GM19239 (cell line): ENCODE measurements around the gene NDUFS2.

Experiments used
- DNase-seq: peaks from one replicate; pipeline ENCODE4 v3.0.0; 2011; ENCODE audit warnings: low spot score; ENCODE audit not compliant: insufficient read length
- FAIRE-seq: peaks from 2 replicates; lab custom pipeline; 2011; peaks lifted over from hg19 to GRCh38; lab: Jason Lieb, UNC

NDUFS2 gene

DNA sequence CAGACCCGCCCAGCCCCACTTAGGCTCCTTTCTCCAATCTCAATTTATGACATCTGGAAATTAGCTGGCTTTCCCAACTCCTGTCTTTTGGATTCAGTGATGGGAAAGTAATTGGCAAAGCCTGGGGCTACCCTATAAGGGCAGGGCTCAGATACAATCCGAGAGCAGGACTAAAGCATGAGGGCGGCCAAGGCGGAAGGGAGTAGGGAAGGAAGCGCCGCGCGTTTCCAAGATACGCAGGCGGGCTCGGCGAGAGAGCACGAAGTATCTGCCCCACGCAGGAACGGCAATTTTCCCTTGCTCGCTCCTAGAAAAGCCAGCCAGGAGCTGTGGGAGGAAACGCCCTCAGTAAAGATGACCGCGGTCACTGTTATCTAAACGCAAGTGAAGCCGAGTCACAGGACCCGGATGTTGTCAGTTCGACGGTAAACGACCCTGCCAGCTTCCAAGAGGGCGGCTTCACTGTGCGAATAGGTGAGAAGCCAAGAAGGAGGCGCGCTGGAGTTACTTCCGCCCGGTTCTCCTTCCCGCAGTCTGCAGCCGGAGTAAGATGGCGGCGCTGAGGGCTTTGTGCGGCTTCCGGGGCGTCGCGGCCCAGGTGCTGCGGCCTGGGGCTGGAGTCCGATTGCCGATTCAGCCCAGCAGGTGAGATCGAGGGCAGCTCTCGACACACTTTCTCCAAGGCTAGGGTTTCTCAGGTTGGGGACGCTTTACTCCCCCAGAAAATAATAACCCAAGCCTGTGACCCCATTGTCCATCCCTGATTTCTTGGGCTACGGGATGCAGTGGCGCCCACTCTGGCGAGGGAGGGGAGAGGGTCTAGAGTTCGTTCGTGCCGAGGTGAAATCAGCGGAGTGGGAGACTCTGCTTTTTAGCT is at the start of gene NDUFS2:
NDUFS2 (plus strand) TSS at position 532 of the 877 bp plus-strand sequence; CDS start at position 551, 19 bp downstream.
- DNase-seq, result peak; percentile 93
- FAIRE-seq, result peak; percentile 97

DNA sequence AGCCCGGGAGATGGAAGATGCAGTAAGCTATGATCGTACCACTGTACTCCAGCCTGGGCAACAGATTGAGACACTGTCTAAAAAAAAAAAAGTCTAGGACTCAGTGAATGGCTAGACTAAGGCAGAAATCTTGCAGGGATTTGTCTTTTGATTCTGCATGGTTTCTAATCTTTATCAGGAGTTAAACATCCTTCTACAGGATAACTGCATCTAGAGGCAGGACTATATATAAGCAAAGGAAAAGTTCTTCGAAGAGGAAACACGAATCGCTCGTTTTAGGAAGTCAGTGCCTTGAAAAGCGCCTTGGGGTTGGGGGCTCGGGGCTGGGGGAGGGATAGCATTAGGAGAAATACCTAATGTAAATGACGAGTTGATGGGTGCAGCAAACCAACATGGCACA is 49.0 kb upstream of the NDUFS2 start:
- no peak for DNase-seq
- FAIRE-seq, result no peak

GRCh38 chr1:161153682-161154337 is 48.4 kb upstream of the NDUFS2 start, which contains the start of gene UFC1:
Gene UFC1 (plus strand): TSS chr1:161153978. CDS start chr1:161153998, 20 bp downstream.
- peak; percentile 78 for DNase-seq
- FAIRE-seq, result peak; percentile 93

DNA sequence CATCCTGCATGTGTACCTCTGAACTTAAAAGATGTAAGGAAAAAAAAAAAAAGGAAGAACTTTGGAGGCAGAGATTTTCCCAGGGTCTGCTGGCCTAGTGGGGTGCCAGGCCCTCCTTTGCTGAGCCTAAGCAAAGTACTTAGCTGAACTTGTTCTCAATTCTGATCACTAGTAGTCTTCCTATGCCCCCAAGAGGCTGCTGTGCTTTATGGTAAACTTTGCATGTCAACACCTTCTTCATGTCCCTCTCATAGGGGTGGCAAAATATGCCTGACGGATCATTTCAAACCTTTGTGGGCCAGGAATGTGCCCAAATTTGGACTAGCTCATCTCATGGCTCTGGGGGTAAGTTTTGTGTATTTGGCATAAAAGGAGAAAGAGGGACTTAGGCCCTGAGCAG is 44.3 kb upstream of the NDUFS2 start:
- DNase-seq, result no peak
- no peak for FAIRE-seq

GRCh38 chr1:161158316-161159010 is 43.7 kb upstream of the NDUFS2 start:
- no peak for DNase-seq
- FAIRE-seq, result no peak

DNA sequence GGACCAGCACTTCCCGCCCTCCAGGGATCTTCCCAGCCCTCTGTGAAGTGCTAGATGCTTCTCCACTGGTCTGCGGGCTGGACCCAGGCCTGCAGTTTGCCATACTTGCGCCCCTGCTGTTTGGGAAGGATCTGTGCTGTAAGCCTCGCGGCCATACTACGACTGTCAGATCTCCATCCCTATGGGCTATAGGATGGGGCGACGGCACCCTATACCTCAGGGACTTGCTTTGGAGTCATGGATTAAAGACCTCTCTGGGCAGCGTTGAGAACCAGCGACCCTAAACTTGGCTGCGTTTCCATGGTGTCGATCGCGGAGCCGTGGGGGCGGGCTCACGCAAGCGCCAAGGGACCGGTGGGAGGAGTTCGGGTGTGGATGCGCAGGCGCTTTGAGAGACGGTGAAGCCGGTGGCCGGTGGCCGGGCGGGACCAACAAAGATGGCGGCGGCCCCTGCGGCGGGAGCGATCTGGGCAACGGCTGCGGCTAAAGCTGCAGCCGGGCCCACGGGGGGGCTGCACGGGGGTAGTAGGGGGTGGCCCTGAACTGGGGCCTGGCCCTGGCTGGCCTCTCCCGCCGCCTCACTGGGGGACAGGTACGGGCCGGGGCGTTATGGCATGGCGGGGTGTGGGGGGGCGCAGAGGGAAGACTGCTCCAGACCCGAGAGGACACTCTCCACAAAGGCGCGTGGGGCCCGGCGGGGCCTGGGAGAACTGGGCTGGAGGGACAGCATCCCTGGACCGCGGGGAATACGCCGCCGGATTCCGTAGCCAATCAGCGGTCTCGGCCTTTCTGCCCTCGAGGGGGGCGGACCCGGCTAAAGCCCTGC is 42.9 kb upstream of the NDUFS2 start, which contains the start of gene USP21:
USP21 (plus strand) TSS at position 414 of the 826 bp plus-strand sequence. CDS start 1,141 bp downstream, outside the sequence.
- FAIRE-seq (peak; percentile 80), DNase-seq (peak; percentile 90)

- DNase-seq, result no peak
- FAIRE-seq, result no peak
Observed at GRCh38 chr1:161159913-161160243, 42.3 kb upstream of the NDUFS2 start.

DNA sequence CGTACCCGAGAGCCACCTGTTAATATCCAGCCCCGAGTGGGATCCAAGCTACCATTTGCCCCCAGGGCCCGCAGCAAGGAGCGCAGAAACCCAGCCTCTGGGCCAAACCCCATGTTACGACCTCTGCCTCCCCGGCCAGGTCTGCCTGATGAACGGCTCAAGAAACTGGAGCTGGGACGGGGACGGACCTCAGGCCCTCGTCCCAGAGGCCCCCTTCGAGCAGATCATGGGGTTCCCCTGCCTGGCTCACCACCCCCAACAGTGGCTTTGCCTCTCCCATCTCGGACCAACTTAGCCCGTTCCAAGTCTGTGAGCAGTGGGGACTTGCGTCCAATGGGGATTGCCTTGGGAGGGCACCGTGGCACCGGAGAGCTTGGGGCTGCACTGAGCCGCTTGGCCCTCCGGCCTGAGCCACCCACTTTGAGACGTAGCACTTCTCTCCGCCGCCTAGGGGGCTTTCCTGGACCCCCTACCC is 41.5 kb upstream of the NDUFS2 start:
- no peak for FAIRE-seq

GRCh38 chr1:161161652-161162051 is 40.5 kb upstream of the NDUFS2 start:
- FAIRE-seq, result no peak

More for the DNA sequence above, 41.5 kb upstream of the NDUFS2 start:
- DNase-seq, result no peak

DNA sequence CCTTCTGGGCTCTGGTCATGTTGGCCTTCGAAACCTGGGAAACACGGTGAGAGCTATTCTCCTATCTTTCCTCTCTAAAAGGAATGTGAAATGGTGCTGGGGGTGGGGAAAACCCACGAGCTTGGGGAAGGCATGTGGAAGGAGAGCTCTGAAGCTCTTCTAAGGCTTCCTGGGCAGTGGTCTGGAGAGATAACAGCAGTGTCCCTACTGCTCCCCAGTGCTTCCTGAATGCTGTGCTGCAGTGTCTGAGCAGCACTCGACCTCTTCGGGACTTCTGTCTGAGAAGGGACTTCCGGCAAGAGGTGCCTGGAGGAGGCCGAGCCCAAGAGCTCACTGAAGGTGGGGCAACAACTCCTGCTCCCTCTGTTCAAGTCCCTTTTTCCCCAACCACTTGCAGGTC is 40.1 kb upstream of the NDUFS2 start:
- FAIRE-seq, result no peak
- DNase-seq, result no peak

More at GRCh38 chr1:161161652-161162051, 40.5 kb upstream of the NDUFS2 start:
- DNase-seq, result no peak

- FAIRE-seq (no peak), DNase-seq (no peak)
Observed at GRCh38 chr1:161162806-161163205, 39.4 kb upstream of the NDUFS2 start.

- FAIRE-seq (no peak), DNase-seq (no peak)
Observed at GRCh38 chr1:161163793-161164192, 38.4 kb upstream of the NDUFS2 start.

- FAIRE-seq (no peak), DNase-seq (no peak)
Observed at GRCh38 chr1:161164901-161165610, 37.1 kb upstream of the NDUFS2 start.

- peak; percentile 99 for FAIRE-seq
- DNase-seq, result peak; percentile 79
Observed at GRCh38 chr1:161165742-161166668, 36.2 kb upstream of the NDUFS2 start, which contains the start of gene PPOX. Gene PPOX (plus strand): TSS chr1:161166426. CDS start chr1:161166848, 422 bp downstream.

- DNase-seq, result no peak
- FAIRE-seq, result peak; percentile 44
Observed at GRCh38 chr1:161166669-161167548, 35.3 kb upstream of the NDUFS2 start.

DNA sequence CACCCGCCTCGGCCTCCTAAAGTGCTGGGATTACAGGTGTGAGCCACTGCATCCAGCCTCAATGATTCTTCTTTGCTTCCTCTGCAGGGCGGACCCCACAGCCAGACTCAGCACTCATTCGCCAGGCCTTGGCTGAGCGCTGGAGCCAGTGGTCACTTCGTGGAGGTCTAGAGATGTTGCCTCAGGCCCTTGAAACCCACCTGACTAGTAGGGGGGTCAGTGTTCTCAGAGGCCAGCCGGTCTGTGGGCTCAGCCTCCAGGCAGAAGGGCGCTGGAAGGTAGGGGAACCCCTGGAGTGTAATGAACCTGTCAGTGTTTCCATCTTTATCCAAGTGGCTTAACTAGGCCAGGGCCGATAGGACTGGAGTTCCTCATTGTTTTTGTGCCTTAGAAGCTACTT is 33.3 kb upstream of the NDUFS2 start:
- FAIRE-seq (no peak), DNase-seq (no peak)

GRCh38 chr1:161171191-161171590 is 31.0 kb upstream of the NDUFS2 start:
- DNase-seq, result no peak
- no peak for FAIRE-seq
